Measurements from ENCODE around the gene STUM. TPM values are rescaled to one million over a fixed set of nuclear protein-coding genes. Genes with fewer than 3 reads are reported as not detected.

STUM gene
- total RNA-seq, 1 donor from 2014 or later = 3.0 TPM

DNA sequence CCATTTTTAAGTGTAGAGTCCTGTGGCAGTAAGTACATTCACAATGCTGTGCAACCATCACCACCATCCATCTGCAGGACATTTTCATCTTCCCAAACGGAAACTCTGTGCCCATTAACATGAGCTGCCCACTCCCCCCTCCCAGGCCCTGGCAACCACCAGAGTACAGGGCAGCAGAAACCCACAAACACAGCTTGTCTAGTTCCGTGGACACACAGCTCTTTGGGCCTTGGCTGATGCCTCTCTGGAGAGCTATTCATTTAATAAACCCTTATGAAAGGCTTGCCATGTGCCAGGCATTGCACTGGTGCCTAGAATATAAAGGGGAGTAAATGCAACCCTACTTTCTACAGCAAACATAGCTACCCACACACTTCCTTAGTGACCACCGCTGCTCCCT, 28.0 kb downstream of the STUM start:
- H3K36me3 ChIP-seq = no peaks in the 10 kb centered on the region
- H3K27ac ChIP-seq = no peak overlapping the region
- TF ChIP-seq, protein P1, sequence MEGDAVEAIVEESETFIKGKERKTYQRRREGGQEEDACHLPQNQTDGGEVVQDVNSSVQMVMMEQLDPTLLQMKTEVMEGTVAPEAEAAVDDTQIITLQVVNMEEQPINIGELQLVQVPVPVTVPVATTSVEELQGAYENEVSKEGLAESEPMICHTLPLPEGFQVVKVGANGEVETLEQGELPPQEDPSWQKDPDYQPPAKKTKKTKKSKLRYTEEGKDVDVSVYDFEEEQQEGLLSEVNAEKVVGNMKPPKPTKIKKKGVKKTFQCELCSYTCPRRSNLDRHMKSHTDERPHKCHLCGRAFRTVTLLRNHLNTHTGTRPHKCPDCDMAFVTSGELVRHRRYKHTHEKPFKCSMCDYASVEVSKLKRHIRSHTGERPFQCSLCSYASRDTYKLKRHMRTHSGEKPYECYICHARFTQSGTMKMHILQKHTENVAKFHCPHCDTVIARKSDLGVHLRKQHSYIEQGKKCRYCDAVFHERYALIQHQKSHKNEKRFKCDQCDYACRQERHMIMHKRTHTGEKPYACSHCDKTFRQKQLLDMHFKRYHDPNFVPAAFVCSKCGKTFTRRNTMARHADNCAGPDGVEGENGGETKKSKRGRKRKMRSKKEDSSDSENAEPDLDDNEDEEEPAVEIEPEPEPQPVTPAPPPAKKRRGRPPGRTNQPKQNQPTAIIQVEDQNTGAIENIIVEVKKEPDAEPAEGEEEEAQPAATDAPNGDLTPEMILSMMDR (IDR thresholded peaks at IDR 0.05) = no peak
- no peak overlapping the region for H3K4me3 ChIP-seq
- no peak for DNase-seq (ENCODE audit: low spot score in 2 of 2)
- intact Hi-C loops (cut with DNase I) = no loop called here
- H3K27me3 ChIP-seq = no peaks in the 10 kb centered on the region
- H3K4me1 ChIP-seq = no peaks in the 10 kb centered on the region
- no peaks in the 10 kb centered on the region for H3K9me3 ChIP-seq

- Histone ChIP-seq H3K9me3 (no peaks in the 10 kb centered on the region), H3K27ac (no peak overlapping the region), H3K27me3 (no peaks in the 10 kb centered on the region), H3K4me1 (no peaks in the 10 kb centered on the region), H3K4me3 (no peak overlapping the region), H3K36me3 (no peaks in the 10 kb centered on the region)
- intact Hi-C loops (cut with DNase I) = no loop called here
- TF ChIP-seq, protein P1 (IDR thresholded peaks at IDR 0.05) = no peak
- no peak for DNase-seq (ENCODE audit: low spot score in 2 of 2)
These were observed 29.0 kb downstream of the STUM start for GRCh38 chr1:226577401-226578180.

- no peak overlapping the region for H3K27ac ChIP-seq
- no peak overlapping the region for H3K4me3 ChIP-seq
- no peaks in the 10 kb centered on the region for H3K27me3 ChIP-seq
- H3K4me1 ChIP-seq = no peaks in the 10 kb centered on the region
- intact Hi-C loops (cut with DNase I) = no loop called here
- DNase-seq (ENCODE audit: low spot score in 2 of 2) = no peak
- H3K9me3 ChIP-seq = no peaks in the 10 kb centered on the region
- H3K36me3 ChIP-seq = no peaks in the 10 kb centered on the region
- TF ChIP-seq, protein P1 (IDR thresholded peaks at IDR 0.05) = no peak
These were observed 30.5 kb downstream of the STUM start for GRCh38 chr1:226578946-226579578.

- Histone ChIP-seq H3K4me1 (no peaks in the 10 kb centered on the region), H3K27ac (no peak overlapping the region), H3K36me3 (no peaks in the 10 kb centered on the region), H3K4me3 (no peak overlapping the region), H3K9me3 (no peaks in the 10 kb centered on the region), H3K27me3 (no peaks in the 10 kb centered on the region)
- no peak for DNase-seq (ENCODE audit: low spot score in 2 of 2)
- TF ChIP-seq, protein P1 (IDR thresholded peaks at IDR 0.05) = no peak
- intact Hi-C loops (cut with DNase I) = no loop called here
These were observed 31.3 kb downstream of the STUM start for GRCh38 chr1:226579781-226580323.

DNA sequence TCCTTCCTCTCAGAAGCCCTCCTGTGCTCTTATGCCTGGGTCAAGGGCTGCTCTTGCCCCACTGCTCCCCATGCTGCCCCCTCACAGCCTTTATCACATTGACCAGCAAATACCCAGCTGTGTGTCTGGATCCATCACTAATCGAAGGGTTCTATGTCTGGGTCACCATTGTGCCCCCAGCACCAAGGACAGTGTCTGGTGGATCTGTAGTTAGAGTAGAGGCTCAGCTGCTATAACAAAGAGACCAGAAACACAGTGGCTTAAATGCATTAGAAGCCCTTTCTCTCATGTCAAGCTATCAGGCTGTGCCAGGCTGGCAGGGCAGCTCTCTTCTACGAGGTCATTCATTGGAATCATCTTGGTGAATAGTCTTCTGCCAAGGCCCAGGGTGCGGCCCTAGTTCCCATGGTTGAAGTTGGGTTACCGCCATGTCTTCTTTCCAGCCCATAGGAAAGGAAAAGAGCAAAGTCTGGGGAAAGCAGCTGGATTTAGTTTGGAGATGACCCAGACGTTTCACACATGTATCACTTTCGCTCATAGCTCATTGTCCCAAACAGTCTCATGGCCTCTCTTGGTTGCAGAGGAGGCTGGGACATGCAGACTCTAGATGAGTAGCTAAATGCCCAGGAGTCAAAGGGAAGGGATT, 32.2 kb downstream of the STUM start:
- H3K36me3 ChIP-seq = no peaks in the 10 kb centered on the region
- no peaks in the 10 kb centered on the region for H3K27me3 ChIP-seq
- DNase-seq (ENCODE audit: low spot score in 2 of 2) = no peak
- TF ChIP-seq, protein P1 (IDR thresholded peaks at IDR 0.05) = no peak
- no peak overlapping the region for H3K27ac ChIP-seq
- H3K4me1 ChIP-seq = no peaks in the 10 kb centered on the region
- H3K9me3 ChIP-seq = no peaks in the 10 kb centered on the region
- intact Hi-C loops (cut with DNase I) = no loop called here
- H3K4me3 ChIP-seq = no peak overlapping the region
